Pulmonary artery endothelial cell (primary cell): Measurements from ENCODE around the gene TMEM45A. TPM values are rescaled to one million over a fixed set of nuclear protein-coding genes. Genes with fewer than 3 reads are reported as not detected.
"Not testable (repeated sequence)": the region's sequence is repeated elsewhere in the genome, so short reads cannot be mapped to it uniquely, and the experiment has no call there.

Experiments used
- DNase-seq: peaks from one replicate; pipeline ENCODE4 v3.0.0-alpha.2; 2011; ENCODE audit warnings: low read depth, low spot score
- total RNA-seq: library from RNA; depleted of rRNA; stranded (reverse); fragments of >200 nt; gene quantifications from 2 replicates; pipeline ENCODE4 v1.2.3, GENCODE V29; 2014

TMEM45A gene
- total RNA-seq, 1 donor from 2014 or later = 4.0 TPM

- no peak for DNase-seq
These were observed 40.8 kb downstream of the TMEM45A start for GRCh38 chr3:100533176-100533575.

DNA sequence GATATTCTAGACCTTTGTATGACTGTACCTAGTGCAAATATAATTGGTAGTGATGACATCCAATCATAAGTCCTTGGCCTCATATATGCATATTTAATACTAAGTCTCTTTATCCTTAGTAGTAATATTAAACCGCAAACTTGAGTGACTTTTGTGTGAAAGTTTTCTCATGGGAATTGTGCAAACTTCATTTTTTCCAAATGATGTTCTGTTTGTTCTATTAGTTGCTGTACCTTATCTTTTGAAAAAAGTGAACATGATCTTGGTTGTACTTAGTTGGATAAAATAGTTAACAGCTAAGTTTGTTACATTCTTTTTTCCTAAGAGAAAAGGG, 43.2 kb downstream of the TMEM45A start:
- DNase-seq = no peak

GRCh38 chr3:100536093-100536492, 43.7 kb downstream of the TMEM45A start:
- DNase-seq = no peak

GRCh38 chr3:100537646-100538338, 45.4 kb downstream of the TMEM45A start:
- no peak for DNase-seq

DNA sequence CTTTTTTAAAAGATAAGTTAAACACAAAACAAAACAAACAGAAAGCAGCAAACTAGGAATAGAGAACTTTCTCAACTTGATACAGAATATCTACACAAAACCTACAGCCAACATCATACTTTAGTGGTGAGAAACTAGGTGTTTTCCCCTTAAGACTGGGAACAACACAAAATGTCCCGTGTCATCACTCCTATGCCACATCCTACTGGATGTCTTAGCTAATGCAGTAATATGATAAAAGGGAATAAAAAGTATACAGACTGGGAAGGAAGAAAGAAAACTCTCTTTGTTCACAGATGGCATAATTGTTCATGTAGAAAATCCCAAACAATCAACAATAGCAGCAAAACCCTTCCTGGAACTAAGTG, 45.9 kb downstream of the TMEM45A start:
- DNase-seq = no peak

GRCh38 chr3:100540791-100541334, 48.4 kb downstream of the TMEM45A start:
- DNase-seq = no peak

- DNase-seq = not testable (repeated sequence)
These were observed 49.0 kb downstream of the TMEM45A start for GRCh38 chr3:100541428-100541827.

DNA sequence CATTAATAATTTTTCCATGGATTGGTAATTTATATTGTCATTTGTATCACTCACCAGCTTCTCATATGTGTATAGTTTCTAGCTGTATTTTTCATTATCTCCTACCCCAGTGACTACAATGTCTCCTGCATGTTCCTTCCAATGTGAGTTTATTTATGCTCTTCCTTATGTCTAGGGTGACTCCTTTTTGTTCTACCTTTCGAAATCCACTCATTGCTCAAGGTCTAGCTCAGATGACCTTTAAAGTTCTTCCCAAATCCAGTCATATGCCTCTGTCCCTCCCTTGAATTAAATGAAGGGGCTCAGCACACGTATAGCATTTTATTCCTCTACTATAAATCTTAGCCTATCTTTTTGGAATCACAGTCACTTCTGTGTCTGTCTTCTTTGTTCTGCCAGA, 53.0 kb downstream of the TMEM45A start:
- DNase-seq = no peak

- no peak for DNase-seq
These were observed 53.8 kb downstream of the TMEM45A start for GRCh38 chr3:100546020-100546744.

GRCh38 chr3:100548053-100548452, 55.6 kb downstream of the TMEM45A start:
- no peak for DNase-seq

DNA sequence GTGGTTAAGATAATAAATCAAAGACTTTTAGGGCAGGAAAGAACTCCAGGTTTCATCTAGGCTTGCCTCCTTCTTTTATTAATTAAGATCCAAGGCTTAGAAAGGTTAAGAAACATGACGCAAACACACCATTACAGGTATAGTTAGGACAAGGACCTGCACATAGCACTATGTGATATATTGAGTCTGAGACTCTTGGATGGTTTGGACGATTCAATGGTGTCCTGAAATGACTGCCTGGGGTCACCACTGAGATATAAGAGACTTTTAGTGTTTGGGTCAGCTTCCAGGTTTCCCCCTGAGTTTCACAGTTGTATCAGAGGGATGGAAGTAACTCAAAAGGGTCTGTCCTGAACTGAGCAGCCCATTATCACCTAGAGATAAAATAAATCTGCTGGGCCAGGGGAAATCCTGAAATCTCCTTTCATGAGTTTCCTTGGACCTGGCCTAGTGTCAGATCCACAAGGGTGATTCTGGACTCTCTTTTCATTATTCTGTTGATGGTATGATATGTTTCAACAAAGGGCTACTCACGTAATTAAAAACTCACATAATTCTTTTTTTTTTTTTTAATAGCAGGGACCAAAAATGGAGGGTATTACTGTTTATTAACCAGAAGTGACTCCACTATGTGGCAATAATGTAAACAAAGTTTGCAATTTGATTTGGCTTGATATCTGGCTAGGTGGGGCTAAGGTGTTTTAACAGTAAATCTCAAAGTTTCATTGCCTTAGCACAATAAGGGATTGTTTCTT, 61.4 kb downstream of the TMEM45A start:
- DNase-seq = no peak

DNA sequence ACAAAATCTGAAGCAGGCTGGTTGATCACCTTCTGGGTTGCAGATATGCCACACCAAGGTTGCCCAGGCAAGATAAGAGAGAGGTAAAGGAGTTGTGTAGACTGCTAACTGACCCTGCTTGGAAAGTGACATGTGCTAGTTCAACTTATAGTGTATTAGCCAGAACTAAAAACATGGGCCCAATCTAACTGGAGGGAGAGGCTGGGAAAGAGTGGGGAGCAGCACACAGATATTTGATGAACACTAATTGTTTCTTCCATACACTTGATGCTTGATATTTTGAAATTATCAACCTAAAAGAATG, 61.9 kb downstream of the TMEM45A start:
- no peak for DNase-seq

DNA sequence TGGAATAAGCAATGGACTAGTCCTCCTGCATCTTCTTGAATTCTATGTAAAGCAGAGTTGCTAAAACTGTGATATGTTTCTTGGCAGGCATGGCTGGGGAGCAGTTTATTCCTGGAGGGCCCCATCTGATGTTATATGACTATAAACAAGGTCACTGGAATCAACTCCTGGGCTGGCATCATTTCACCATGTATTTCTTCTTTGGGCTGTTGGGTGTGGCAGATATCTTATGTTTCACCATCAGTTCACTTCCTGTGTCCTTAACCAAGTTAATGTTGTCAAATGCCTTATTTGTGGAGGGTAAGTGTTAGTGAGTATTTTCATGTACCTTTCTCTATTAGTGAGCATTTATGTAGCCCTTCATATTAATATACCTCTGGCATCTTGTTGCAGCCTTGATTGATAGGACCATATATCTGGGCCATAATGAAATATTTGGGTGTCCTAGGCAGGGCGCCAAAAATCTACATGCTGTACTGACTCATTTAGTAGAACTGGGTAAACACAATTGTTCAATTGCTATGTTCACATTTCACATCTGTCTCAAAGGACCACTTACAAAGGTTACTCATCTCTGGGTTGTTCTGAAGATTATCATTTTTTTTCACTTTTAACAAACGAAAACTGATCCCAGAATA, 64.4 kb downstream of the TMEM45A start:
- no peak for DNase-seq

- no peak for DNase-seq
These were observed 65.8 kb downstream of the TMEM45A start for GRCh38 chr3:100558233-100558632.

DNA sequence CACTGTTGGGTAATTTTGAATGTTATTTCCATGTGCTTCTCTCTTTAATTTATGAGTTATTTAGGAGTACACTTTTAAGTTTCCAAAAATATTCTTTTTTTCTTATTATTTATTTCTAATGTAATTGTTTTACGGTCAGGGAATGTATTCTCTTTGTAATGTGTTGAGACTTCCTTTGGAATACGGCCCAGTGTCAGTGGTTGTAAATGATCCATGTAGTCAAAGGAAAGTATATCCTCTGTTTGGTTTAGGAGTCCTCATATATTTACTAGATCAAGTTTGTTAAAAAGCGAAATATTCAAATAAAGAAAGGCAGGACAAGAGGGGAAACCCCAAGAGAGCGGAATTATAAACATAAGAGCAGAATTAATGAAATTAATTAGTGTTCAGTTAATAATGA, 68.0 kb downstream of the TMEM45A start:
- DNase-seq = no peak

DNA sequence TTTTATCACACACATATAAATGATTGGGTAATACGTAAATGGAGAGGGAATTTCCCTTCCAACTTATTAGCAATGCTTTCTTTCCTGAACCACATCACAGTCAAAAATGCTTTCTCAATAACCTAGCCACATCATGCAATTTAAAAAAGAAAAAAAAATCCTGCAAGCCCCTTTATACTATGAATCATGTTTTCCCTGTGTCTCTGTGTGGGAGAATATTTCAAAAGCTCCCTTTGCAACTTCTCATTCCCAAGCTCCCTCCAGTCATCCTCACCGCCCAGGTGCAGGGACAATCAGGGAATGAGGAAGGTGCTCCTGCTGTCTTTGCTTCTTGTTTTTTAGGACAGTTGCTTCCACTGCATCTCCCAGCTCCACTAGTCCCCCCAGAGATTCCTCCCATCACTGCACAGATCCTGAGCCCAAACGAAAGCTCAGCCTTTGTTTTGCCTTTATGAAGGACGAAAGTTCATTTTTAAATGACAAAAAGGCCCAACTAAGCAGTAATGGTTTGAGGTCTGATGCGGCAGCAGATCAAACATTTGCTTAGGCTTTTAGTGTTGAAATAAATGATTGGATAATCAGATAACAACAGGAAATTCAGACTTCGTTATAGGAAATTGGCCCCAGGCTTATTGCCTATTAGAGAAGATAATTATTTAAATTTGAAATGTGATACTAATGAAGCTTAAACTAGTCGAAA, 69.2 kb downstream of the TMEM45A start:
- no peak for DNase-seq

- no peak for DNase-seq
These were observed 69.9 kb downstream of the TMEM45A start for GRCh38 chr3:100562224-100562857.

GRCh38 chr3:100563228-100563627, 70.8 kb downstream of the TMEM45A start:
- DNase-seq = no peak

DNA sequence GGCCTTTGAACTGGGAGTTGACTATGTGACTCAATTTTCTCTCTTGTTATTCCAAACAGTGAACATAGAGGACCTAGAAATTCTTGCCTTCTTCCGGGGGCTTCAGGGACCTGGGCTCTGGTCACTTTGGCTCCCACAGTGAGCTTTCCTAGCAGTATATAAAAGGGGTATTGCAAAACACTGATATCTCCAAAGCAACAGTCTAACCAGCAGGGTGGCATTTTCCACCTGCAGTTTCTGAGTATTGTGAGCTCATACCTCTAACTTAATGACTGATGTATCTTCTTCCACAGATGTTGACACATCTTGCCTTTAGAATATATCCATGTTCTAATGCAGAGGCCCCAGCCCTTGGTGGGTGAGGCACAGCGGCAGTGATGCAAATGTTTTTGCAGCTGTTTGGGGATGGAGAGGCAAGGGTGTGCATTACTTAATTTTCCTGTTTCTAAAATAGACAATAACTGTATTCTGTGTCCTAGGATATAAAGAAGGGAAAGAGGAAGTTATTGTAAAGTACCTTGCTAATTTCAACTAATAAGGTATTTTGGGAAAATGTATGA, 71.3 kb downstream of the TMEM45A start:
- no peak for DNase-seq

GRCh38 chr3:100570811-100571210, 78.4 kb downstream of the TMEM45A start:
- no peak for DNase-seq

GRCh38 chr3:100574536-100574935, 82.1 kb downstream of the TMEM45A start:
- DNase-seq = no peak
